AG08396 (cell line): ENCODE results near the gene PGLYRP4.

Source experiments
- DNase-seq: peaks from one replicate; pipeline ENCODE4 v3.0.0; 2012; ENCODE audit warnings: low spot score, mixed read lengths

Gene PGLYRP4

GRCh38 chr1:153348511-153349362, at the start of gene PGLYRP4:
PGLYRP4 (minus strand) TSS chr1:153348841; CDS start chr1:153347932, 909 bp downstream.
- DNase-seq = no peak

- DNase-seq = no peak
These were observed 49.4 kb upstream of the PGLYRP4 start for GRCh38 chr1:153397924-153398651.

GRCh38 chr1:153397051-153397923, 48.6 kb upstream of the PGLYRP4 start:
- no peak for DNase-seq

- no peak for DNase-seq
These were observed 47.8 kb upstream of the PGLYRP4 start for GRCh38 chr1:153396461-153396860.

- DNase-seq = no peak
These were observed 47.1 kb upstream of the PGLYRP4 start for GRCh38 chr1:153395776-153396175.

GRCh38 chr1:153395136-153395685, 46.6 kb upstream of the PGLYRP4 start:
- no peak for DNase-seq

- no peak for DNase-seq
These were observed 45.8 kb upstream of the PGLYRP4 start for GRCh38 chr1:153394391-153394790.

- no peak for DNase-seq
These were observed 45.3 kb upstream of the PGLYRP4 start for GRCh38 chr1:153393926-153394325.

GRCh38 chr1:153392822-153393221, 44.2 kb upstream of the PGLYRP4 start:
- no peak for DNase-seq

- no peak for DNase-seq
These were observed 43.6 kb upstream of the PGLYRP4 start for GRCh38 chr1:153392258-153392657.

- no peak for DNase-seq
These were observed 42.5 kb upstream of the PGLYRP4 start, which contains the start of gene S100A8 for GRCh38 chr1:153390938-153391710. S100A8 (minus strand) TSS chr1:153391073; CDS start chr1:153390535, 538 bp downstream.

- DNase-seq = no peak
These were observed 41.6 kb upstream of the PGLYRP4 start for GRCh38 chr1:153389973-153390879.

GRCh38 chr1:153389401-153389800, 40.8 kb upstream of the PGLYRP4 start:
- no peak for DNase-seq

GRCh38 chr1:153387785-153388184, 39.1 kb upstream of the PGLYRP4 start:
- DNase-seq = no peak

GRCh38 chr1:153387001-153387400, 38.4 kb upstream of the PGLYRP4 start:
- no peak for DNase-seq

- DNase-seq = no peak
These were observed 37.9 kb upstream of the PGLYRP4 start for GRCh38 chr1:153386500-153386901.

GRCh38 chr1:153384958-153385580, 36.4 kb upstream of the PGLYRP4 start:
- no peak for DNase-seq

GRCh38 chr1:153380711-153381110, 32.1 kb upstream of the PGLYRP4 start:
- no peak for DNase-seq

GRCh38 chr1:153379591-153379990, 30.9 kb upstream of the PGLYRP4 start:
- DNase-seq = no peak
